Renal cortical epithelial cell (primary cell): ENCODE data around the gene WNK2. TPM values are rescaled to one million over a fixed set of nuclear protein-coding genes. Genes with fewer than 3 reads are reported as not detected.

Source experiments
- DNase-seq: peaks from one replicate; pipeline ENCODE4 v3.0.0-alpha.2; 2011; ENCODE audit warnings: low read depth
- total RNA-seq: library from RNA; depleted of rRNA; stranded (reverse); fragments of >200 nt; gene quantifications from 2 replicates; pipeline ENCODE4 v1.2.3, GENCODE V29; 2014

Gene WNK2
- total RNA-seq, 1 donor from 2014 or later, result not detected

DNA sequence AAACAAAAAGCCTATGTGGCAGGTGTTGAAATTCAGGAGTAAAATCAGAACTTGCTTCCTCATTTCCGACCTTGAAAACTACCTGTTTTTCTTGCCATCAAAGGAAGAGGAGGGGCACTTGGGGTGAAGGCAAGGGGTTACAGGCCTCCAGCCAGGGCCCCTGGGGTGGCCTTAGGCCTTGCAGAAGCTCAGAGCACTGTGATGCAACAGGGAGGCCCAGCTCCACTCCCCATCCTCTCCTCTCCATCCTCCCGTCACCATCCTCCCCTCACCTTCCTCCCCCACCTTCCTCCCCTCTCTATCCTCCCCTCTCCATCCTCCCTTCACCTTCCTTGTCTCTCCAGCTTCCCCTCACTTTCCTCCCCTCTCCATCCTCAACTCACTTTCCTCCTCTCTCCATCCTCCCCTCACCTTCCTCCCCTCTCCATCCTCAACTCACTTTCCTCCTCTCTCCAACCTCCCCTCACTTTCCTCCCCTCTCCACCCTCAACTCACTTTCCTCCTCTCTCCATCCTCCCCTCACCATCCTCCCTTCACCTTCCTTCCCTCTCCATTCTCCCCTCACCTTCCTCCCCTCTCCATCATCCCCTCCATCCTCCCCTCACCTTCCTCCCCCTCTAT lies 111.6 kb downstream of the WNK2 start:
- peak; percentile 13 for DNase-seq

DNA sequence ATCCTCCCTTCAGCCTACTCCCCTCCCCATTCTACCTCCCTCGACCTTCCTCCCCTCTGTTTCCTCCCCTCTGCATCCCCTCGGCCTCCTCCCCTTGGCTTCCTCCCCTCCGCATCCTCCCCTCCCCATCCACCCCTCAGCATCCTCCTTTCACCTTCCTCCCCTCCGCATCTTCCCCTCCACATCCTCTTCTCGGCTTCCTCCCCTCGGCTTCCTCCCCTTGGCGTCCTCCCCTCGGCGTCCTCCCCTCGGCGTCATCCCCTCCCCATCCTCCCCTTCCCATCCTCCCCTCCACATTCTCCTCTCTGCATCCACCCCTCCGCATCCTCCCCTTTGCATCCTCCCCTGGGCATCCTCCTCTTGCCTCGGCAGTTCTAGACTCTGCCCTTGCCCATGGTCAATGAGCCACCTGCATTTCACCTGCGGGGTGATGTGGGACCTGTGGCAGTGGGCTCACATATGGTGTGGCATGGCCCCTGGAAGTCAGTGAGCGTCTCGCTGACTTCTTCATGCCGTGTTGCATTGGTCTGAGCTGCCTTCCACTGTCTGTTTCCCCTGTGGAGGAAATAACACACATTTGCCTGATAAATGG lies 113.0 kb downstream of the WNK2 start:
- no peak for DNase-seq

DNA sequence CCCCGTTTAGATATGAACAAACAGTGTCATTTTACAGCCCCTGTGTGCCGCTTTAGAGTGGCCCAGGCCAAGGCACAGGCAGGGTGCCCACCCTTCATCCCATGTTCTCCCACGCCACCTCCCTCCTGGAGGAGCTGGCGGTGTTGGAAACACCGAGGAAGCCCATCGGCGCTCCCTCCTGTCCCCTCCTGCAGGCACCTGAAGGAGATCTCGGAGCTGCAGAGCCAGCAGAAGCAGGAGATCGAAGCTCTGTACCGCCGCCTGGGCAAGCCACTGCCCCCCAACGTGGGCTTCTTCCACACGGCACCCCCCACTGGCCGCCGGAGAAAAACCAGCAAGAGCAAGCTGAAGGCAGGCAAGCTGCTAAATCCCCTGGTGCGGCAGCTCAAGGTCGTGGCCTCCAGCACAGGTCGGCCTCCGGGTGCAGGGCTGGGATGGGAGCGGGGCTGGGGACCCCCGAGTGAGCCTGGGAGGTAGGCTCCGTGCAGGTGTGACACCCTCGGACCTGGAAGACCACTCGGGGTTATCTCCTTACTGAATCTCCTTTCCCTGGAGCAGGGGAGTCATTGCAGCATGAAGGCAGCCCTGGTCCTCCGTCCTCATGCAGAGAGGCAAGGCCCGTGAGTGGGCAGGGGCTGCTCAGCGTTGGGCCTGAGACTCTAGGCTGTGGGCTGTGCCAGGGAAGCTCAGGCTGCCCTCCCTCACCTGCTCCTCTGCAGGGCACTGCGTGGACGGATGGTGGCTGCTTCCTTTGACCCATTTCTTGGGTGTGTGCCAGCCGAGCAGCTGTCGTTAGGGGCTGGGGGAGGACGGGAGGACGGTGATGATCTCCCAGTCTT lies 113.9 kb downstream of the WNK2 start:
- DNase-seq, result no peak

DNA sequence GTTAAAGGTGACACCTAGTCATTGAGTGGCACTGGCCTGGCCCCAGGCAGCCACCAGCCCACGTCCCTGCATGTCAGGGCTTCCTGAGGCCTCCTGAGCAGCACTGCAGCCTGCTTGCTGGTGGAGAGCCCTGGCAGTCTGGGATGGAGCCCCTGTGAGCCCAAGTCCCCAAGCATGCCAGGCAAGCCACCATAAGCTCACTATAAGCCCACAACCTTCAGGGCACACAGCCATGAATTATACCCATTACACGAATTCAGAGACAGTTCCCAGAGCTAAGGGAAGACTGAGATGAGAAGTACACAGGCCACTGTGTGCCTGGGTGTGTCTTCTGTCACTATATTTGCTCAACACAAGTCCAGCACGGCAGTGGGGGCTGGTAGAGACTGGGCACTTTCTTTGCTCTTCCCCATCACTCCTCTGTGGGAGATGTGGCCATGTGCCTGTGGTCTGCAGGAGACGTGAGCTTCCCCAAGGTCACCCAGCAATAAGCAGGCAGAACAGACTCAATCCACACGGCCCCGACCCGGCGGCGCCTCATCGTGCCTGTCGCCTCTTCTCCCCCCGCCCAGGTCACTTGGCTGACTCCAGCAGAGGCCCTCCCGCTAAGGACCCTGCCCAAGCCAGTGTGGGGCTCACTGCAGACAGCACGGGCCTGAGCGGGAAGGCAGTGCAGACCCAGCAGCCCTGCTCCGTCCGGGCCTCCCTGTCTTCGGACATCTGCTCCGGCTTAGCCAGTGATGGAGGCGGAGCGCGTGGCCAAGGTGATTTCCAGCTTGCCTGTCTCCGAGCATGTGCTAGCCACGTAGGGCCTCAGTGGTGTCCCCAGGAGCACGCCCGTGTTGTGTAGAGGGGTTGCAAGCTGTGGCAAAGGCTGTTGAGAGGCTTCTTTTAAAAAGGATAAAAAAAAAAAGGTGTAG lies 114.8 kb downstream of the WNK2 start:
- DNase-seq, result no peak

DNA sequence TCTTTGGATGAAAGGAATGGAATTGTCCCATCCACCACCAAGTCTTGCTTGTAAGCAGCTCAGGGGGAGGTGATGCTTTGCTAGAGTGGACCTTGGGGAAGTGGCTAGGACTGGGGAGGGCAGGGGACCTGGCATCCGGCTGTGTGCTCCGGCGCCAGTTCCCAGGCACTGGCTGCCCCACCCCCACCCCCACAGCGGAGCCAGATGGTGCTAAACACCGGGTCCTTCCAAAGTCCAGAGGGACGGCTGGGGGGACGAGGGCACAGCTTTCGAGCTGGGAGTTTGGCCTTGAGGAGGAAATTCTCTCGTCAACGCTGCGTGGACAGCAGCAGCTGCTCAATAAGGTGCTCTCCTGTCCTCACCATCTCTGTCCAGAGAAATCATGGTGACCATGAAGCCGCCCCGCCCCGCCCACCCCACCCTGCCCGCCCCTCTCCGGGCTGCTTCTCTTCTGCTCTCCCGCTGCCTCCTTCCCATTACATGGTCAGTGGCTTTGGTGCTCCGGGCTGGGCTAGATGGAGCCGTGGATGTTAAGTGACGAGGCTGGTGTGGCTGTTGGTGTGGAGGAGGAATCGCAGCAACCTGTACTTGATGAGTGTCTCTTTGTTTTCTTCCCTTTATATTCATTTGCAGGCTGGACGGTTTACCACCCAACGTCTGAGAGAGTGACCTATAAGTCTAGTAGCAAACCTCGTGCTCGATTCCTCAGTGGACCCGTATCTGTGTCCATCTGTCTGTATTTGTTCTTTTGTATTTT lies 115.7 kb downstream of the WNK2 start:
- no peak for DNase-seq

DNA sequence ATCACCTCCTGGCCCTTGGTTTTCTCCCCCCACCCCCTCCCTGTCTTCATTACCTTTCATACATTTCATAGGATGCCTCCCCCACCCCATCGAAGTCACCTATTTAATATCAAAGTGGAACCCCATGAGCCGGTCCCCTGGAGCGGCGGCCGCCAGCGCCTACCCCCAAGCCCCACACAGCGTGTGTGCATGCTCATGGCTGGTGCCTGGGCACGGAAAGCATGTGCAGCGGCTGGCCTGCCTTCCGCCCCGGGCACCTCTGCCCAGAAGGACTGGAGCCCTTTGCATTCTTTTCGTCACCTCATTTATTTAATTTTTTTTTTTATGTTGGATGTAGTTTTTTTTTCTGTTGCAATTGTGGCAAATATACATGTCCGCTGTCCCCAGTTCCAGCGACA lies 116.2 kb downstream of the WNK2 start:
- no peak for DNase-seq

DNA sequence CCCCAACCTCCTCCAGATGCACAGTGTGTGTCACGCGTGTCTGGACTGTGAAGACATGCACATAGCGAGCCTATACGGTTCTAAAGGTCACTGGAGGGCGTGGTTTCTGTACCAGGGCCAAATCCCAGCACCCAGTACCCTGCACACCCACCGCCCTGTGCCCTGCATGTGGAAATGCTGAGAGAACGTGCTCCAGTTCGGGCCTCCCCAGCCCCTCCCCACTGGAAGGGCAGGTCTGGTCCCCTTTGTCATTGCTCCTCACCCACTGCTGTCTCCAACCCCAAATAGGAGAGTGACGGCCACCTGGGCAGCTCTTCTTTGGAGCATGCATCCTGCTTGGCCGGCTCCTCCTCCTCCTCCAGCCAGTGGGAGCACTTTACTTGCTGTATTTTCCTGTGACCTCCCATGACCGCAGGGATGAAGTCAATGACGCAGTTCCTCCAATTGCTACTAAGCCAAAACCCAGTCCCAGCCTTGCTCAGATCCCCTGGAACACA lies 116.7 kb downstream of the WNK2 start:
- DNase-seq, result no peak

DNA sequence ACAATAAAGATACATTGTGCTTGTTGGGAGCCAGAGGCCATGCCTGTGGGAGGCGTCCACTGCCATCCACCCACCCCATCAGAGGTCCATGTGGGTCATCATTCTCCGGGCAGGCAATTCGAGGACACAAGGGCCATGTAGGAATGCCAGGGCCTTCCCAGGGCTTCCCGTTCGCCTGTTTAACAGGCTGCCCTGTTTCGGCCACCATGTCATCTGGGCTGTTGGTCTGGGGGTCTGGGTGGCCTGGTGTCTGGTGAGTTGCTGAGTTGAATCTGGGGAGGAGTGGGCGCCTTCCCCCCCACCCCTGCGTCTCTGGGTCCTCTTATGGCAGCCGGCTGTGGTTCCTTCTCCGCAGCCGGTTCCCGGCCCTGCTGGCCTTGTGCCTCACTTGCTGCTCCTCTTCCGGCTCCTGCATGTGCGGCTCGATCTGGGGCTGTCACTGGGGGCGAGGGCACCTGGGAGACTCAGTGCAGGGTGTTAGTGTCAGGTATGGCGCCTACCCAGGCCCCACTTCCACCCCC lies 117.4 kb downstream of the WNK2 start:
- no peak for DNase-seq

DNA sequence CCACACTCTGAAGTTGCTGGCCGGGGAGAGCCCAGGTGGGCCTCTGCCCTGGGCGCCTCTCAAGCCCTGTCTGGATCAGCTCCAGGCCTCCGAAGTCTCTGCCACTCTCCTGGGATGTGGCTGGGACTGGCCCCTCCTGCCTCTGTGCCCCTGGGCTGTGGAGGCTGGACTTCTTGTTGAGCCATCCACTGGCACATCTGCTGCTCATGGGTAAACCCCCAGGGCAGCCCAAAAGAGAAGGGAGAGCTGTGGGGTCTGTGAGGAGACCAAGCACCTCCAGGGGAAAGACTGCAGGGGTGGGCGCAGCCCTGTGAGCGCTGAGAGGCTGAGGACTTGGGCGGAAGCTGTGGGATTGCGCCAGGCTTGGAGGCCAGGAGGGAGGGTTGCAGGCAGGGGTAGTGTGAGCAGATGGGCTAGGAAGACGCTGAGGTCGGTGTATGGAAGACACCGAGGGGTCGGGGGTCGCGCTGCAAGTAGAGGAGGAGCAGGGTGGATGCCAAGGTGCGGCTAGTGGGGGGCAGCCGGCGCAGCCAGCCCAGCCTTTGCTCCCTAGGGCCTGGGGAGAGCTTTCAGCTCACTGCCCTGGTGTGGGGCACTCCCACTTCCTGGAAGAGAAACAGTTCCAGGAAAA lies 118.1 kb downstream of the WNK2 start:
- DNase-seq, result no peak

DNA sequence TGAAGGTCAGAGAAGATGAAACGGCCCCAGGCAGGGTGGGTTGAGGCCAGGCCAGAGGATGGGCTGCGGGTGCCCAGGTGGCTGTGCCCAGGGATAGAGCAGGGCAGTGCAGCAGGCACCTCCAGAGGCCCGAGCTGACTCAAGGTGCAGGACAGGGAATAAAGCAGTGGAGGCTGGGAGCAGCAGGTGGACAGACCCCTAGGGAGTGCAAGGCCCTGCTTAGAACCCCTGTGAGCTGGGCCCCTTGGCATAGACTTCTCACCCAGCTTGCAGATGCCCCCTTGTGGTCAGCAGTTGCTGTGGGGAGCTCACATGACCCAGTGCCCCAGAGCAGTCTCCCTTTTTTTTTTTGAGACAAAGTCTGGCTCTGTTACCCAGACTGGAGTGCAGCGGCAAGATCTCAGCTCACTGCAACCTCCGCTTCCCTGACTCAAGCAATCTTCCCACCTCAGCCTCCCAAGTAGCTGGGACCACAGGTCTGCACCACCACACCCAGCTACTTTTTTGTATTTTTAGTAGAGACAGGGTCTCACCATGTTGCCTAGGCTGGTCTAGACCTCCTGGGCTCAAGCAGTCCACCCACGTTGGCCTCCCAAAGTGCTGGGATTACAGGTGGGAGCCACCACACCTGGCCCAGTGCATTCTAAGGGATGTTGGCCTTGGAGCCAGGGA lies 118.8 kb downstream of the WNK2 start:
- peak; percentile 49 for DNase-seq

DNA sequence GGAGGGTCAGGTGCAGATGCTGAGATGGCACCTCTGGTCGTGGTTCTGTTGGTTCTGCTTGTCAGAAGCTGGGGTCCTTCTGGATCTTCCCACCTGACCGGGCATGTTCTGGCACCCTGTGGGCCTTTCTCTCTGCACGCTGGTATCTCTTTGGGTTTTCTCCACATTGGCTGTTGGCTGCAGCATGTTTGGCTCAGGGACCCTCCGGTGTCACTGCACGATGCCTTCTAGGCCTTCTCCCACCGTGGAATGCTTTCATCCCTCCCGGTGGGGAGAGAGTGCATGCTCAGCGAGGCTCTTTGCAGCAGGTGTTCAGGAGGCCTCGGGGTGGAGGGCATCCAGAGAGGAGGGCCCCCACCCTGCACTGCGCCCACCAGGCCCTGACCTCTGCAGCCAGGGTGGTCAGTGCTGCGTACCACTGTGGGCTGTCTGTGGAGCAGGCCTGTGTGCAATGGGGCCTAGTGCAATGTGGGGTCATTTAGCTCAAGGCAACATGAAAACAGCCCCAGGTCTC lies 119.4 kb downstream of the WNK2 start:
- no peak for DNase-seq

DNA sequence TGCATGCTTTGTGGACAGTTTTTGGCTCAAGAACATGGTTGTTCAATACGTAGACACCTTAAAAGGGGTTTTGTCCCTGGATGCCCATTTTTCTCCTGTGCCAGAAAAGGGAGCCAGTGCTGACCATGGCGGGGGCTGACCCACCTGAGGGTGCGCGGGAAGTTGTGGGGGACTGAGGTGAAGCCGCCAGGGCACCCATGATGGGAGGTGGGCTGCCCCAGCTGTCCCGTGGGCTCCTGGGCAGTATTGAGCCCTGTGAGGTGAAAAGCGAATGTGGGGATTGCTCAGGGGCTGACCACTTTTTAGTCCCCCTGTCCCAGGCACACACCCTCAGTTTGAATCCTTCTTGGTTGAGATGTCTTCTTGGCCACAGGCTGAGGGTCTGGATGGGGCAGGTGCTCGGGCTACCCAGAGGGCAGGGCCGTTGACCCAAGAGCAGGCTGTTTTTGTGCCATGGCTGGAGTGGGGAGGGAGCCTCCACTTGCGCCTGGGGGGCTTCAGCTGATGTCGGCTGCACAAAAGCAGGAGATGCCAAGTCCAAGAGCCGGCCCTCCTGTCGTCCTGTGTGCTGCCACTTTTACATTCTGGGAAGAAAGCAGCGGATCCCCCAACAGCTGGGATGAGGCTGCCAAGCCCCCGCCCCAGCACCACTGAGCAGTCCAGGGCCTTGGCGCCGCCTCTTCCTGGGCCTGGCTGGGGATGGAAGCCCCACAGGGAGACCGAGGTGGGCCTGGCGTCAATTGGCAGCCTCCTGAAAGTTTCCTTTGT lies 120.1 kb downstream of the WNK2 start:
- no peak for DNase-seq

DNA sequence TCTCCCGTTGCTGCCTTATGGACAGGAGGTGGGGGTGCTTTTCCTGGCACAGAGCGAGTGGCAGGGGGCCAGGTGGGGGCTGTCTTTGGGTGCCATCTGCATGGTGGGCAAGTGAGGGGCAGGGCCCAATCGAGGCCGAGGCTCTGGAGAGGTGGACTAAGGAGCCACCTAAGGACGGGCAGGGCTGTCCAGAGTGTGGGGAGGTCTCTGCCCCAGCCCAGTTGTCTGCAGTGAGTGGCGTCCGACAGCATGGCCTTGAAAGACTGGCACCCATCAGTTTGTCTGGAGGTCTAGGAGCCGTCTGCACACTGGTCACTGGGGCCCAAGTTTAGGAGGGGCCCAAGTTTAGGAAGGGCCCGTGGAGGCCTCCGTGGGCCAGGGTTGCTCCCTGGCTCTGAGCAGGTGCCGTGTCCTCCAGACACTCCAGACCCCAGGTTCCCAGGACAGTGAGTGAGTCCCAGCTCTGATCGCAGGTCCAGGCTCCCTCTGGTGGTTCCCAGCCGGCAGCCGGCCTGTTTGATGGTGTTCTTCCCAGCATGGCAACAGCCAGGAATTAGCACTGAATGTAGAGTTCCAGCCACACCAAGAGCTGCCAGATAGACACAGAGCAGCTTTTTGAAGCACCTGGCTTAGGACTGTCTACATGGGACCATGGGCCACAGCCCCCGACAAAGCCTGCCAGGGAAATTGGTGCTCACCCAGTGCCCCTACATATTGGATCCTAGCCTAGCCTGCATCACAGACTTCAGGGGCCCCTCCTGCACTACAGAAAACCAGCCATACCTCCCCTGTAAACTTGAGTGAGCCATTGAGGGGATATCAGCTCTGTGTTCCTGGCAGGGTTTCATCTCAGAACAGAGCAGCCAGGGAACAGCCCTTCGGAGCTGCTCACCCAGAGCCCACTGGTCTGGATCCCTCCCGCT lies 120.9 kb downstream of the WNK2 start:
- DNase-seq, result peak; percentile 31

DNA sequence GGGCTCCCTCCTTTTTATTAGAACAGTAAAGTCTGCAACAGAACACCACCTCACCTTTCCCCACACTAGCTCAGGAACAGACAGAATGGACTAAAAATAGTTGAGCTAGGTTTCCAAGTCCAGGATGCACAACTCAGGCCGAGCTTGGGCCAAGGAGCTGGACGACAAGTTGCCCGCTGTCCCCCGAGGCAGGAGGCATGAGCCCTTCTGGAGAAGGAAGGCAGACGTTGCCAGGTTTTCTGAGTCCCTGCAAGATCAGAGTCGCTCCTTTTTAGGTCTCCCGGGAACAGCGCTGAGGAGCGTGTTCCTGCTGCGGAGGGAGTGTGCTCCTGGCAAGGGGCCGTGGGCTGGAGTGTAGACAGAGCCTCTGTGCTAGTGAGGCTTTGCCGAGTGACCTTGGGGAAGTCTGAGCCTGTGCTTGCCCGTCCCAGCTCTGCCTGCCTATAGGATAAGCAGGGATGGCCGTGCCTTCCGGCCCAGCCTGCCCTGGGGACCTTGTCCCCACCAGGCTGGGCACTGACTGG lies 121.6 kb downstream of the WNK2 start:
- no peak for DNase-seq

DNA sequence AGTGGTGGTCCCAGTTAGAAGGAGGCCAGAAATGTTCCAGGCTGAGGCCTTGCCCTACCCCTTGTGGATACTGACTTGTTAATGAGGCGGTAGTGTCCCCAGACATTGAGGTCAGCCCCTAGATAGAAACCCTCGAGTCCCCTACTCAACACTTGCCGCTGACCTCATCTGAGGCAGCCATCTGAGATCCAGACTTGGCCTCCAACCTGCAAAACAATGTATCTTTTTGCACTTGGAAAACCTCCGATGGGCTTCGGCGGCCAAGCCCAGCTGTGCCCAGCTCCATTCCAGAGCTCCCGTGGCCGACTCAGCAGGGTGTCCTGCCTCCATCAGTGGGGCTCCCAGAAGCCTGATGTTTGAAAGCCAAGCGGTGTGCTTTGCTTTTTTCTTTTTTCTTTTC lies 122.1 kb downstream of the WNK2 start:
- DNase-seq, result no peak

DNA sequence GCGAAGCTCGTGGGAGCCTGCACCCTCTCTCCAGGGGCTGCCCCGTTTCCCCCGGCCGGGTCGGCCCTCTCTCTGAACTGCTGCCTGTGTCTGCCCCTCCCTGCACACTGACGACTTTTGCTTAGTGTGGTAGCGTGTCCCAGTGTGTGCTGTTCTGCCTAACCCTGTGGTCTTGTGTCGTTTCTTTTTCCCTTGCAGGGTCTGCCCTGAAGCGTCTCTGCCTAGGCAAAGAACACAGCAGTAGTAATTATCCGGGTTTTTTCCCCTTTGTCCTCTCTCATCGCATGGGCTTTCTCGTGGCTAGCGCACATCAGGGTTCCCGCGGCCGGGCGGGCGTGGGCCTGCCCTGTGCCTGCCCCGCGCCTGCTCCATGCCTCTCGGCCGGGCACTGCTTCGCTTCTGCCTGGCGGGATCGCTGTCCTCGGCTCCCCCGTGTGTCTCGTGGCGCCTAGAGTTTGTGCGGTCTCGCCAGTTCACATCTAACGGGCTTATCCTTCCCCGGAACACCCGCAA lies 122.7 kb downstream of the WNK2 start:
- no peak for DNase-seq

DNA sequence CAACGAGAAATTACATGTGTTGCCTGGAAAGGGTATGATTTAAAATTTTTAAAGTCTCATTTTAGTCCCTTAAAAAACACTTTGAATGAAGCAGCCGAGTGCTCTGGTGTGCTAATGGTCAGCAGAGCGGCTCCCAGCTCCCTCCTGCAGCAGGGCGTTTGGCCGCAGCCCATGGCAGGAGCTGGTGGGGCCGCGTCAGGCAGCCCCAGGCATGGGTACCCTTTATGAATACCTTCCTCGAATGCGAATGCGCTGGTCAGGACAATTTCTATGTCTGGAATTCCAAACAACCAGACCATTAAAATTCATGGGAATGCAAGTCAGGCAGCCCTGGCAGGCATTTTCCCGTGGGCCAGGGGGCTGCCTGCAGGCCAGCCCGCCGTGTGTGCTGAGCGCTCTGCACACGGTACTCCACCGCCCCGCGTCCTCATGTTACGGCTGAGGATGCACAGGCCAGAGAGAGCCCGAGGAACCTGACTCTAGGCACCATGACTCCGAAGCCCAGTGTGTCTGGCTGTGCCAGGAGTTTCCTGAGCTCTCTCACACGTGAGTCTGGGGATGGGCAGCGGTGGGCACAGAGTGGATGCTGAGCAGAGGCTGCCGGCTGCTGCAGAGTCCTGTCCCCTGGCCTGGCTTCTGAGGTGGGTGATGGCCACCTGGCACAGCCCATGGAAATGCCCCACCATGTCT lies 123.7 kb downstream of the WNK2 start:
- DNase-seq, result no peak
